ENCODE measurements around the gene PIK3C2G. TPM values are rescaled to one million over a fixed set of nuclear protein-coding genes. Genes with fewer than 3 reads are reported as not detected.

The PIK3C2G gene
- total RNA-seq, 1 experiment from 2014 or later, result not detected

DNA sequence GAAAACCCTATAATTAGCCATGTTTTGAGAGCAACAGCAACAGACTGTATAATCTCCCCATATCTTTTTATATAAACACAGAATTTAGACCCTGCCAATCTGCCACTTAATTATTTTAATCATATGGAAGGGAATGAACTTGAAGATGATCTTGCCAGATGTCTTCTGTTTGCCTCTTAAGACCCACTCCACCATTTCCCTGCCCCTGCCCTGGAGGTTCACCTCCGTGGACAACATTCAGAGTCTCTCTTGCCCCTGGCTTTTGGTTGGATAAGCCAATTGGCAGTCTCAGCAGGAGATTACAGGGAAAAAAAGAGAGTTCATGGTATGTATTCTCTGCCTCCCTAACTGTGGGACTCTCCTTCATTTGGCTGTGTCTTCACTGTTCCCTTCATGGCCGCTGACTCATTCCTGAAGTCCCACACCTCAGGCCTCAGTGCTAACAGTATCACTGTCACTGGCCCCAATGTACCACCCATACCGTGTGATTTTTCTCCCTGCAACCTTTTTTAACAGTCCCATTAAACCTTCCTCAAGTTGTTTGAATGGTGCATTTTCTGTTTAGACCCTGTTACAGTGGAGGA is 184.8 kb downstream of the PIK3C2G start:
- Histone ChIP-seq H3K4me2 (ENCODE audit: low read length) (no peak overlapping the region), H3K36me3 (ENCODE audit: low read depth, low read length) (no peaks in the 10 kb centered on the region), H3K9me2 (replicated peaks; ENCODE audit: low read length) (no peaks in the 10 kb centered on the region), H3K4me1 (ENCODE audit: insufficient read depth, low read length) (peaks cover 6% of the 10 kb centered on the region; the same call in 1 of the 2 replicates), H3K9me3 (ENCODE audit: low read length) (no peaks in the 10 kb centered on the region), H3K9ac (ENCODE audit: low read length) (no peak overlapping the region), H3K79me2 (ENCODE audit: low read length) (no peaks in the 10 kb centered on the region), H3K27me3 (ENCODE audit: low read length) (no peaks in the 10 kb centered on the region), H3K27ac (ENCODE audit: low read length) (no peak overlapping the region), H3K4me3 (ENCODE audit: low read length) (no peak overlapping the region), H2AFZ (ENCODE audit: low read length) (no peak overlapping the region), H4K20me1 (ENCODE audit: low read length) (no peaks in the 10 kb centered on the region), H3F3A (ENCODE audit: low read length, unreplicated experiment) (no peaks in the 10 kb centered on the region)
- POLR2A ChIA-PET (ENCODE audit: unreplicated experiment), result no interaction called here
- CTCF ChIA-PET, result no interaction called here
- TF ChIP-seq, protein P1, sequence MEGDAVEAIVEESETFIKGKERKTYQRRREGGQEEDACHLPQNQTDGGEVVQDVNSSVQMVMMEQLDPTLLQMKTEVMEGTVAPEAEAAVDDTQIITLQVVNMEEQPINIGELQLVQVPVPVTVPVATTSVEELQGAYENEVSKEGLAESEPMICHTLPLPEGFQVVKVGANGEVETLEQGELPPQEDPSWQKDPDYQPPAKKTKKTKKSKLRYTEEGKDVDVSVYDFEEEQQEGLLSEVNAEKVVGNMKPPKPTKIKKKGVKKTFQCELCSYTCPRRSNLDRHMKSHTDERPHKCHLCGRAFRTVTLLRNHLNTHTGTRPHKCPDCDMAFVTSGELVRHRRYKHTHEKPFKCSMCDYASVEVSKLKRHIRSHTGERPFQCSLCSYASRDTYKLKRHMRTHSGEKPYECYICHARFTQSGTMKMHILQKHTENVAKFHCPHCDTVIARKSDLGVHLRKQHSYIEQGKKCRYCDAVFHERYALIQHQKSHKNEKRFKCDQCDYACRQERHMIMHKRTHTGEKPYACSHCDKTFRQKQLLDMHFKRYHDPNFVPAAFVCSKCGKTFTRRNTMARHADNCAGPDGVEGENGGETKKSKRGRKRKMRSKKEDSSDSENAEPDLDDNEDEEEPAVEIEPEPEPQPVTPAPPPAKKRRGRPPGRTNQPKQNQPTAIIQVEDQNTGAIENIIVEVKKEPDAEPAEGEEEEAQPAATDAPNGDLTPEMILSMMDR (conservative IDR thresholded peaks at IDR 0.05; ENCODE audit: low read depth, low read length), result no peak
- intact Hi-C loops (cut with micrococcal nuclease), result no loop called here
- DNase-seq (no peak), ATAC-seq (no peak)
- BruUV-seq (replicated peaks), result no TSS peak

DNA sequence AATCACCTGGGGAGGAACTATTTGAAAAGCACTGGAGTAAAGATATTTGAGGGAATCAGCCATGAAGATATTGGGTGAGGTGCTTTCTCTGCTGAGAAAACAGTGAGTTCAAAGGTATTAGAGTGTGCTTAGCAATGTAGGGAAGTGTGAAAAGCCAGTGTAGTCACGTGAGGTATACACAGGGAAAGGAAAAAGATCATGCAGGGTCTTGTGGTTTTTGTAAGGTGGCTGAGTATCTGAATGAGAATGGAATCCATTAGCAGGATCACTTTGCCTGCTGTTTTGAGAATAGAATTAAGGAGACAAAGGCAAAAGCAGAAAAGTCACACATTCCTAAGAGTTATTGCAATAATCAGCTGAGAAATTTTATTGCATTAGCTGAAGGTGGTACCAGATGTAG is 193.0 kb downstream of the PIK3C2G start:
- Histone ChIP-seq H3K9me2 (replicated peaks; ENCODE audit: low read length) (no peaks in the 10 kb centered on the region), H3K4me1 (ENCODE audit: insufficient read depth, low read length) (no peaks in the 10 kb centered on the region), H3K27ac (ENCODE audit: low read length) (no peak overlapping the region), H3K79me2 (ENCODE audit: low read length) (no peaks in the 10 kb centered on the region), H3K4me3 (ENCODE audit: low read length) (no peak overlapping the region), H3K9me3 (ENCODE audit: low read length) (no peaks in the 10 kb centered on the region), H3K4me2 (ENCODE audit: low read length) (no peak overlapping the region), H2AFZ (ENCODE audit: low read length) (no peak overlapping the region), H3K9ac (ENCODE audit: low read length) (no peak overlapping the region), H3K27me3 (ENCODE audit: low read length) (no peaks in the 10 kb centered on the region), H3K36me3 (ENCODE audit: low read depth, low read length) (no peaks in the 10 kb centered on the region), H4K20me1 (ENCODE audit: low read length) (no peaks in the 10 kb centered on the region), H3F3A (ENCODE audit: low read length, unreplicated experiment) (no peaks in the 10 kb centered on the region)
- CTCF ChIA-PET, result no interaction called here
- POLR2A ChIA-PET (ENCODE audit: unreplicated experiment), result no interaction called here
- ATAC-seq (no peak), DNase-seq (no peak)
- TF ChIP-seq, protein P1 (conservative IDR thresholded peaks at IDR 0.05; ENCODE audit: low read depth, low read length), result no peak
- TF ChIP-seq EZH2 (IDR thresholded peaks at IDR 0.05; ENCODE audit: low read length, unreplicated experiment) (no peak), EZH2phosphoT487 (IDR thresholded peaks at IDR 0.05; ENCODE audit: borderline replicate concordance, low read length) (no peak)
- BruUV-seq (replicated peaks), result no TSS peak
- intact Hi-C loops (cut with micrococcal nuclease), result no loop called here

DNA sequence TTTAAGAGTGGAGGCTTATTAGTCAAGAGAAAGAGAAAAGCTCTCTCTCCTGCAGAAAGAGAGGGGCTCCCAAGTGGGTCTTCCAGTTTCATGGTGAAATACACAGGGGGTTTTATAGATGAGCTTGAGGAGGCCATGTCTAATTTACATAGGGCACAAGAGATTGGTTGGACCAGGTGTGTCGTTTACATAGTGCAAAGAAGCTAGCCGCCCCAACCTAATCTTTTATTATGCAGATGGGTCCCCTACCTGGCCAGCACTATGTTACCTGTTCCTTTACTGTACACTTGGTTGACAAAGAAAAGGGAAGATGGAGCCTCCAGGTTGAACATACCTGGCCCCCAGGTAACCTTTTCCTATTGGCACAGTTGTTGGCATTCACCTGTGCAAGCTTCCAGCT is 195.0 kb downstream of the PIK3C2G start:
- BruUV-seq (replicated peaks), result no TSS peak
- no peak for DNase-seq
- intact Hi-C loops (cut with micrococcal nuclease), result no loop called here

More for the DNA sequence above, 195.0 kb downstream of the PIK3C2G start:
- Histone ChIP-seq H3K4me2 (ENCODE audit: low read length) (no peak overlapping the region), H3K9me3 (ENCODE audit: low read length) (no peaks in the 10 kb centered on the region), H3K36me3 (ENCODE audit: low read depth, low read length) (no peaks in the 10 kb centered on the region), H2AFZ (ENCODE audit: low read length) (no peak overlapping the region), H3K27me3 (ENCODE audit: low read length) (no peaks in the 10 kb centered on the region), H3K27ac (ENCODE audit: low read length) (no peak overlapping the region), H3K9me2 (replicated peaks; ENCODE audit: low read length) (no peaks in the 10 kb centered on the region), H3K4me3 (ENCODE audit: low read length) (no peak overlapping the region), H4K20me1 (ENCODE audit: low read length) (no peaks in the 10 kb centered on the region), H3K4me1 (ENCODE audit: insufficient read depth, low read length) (no peaks in the 10 kb centered on the region), H3K9ac (ENCODE audit: low read length) (no peak overlapping the region), H3F3A (ENCODE audit: low read length, unreplicated experiment) (no peaks in the 10 kb centered on the region), H3K79me2 (ENCODE audit: low read length) (no peaks in the 10 kb centered on the region)
- ATAC-seq, result no peak
- TF ChIP-seq EZH2 (IDR thresholded peaks at IDR 0.05; ENCODE audit: low read length, unreplicated experiment), result no peak
- TF ChIP-seq EZH2phosphoT487 (IDR thresholded peaks at IDR 0.05; ENCODE audit: borderline replicate concordance, low read length), result no peak
- TF ChIP-seq, protein P1 (conservative IDR thresholded peaks at IDR 0.05; ENCODE audit: low read depth, low read length), result no peak
- POLR2A ChIA-PET (ENCODE audit: unreplicated experiment), result no interaction called here
- CTCF ChIA-PET, result no interaction called here

Data from PC-3 (cell line).